Vagina (tissue), 2 donors: ENCODE results near the gene MFN2. TPM values are rescaled to one million over a fixed set of nuclear protein-coding genes. Genes with fewer than 3 reads are reported as not detected.
A peak's percentile ranks its signal among the peaks of the same experiment; 100 is the strongest.

Experiments
- DNase-seq, 2 donors: peaks; one replicate each; pipeline ENCODE4 v3.0.0-alpha.2; 2017; ENCODE audit errors: extremely low spot score in 2 of 2
- H3K27ac ChIP-seq: fragments of 200-600 bp; sonication (generic); one replicate; pipeline ENCODE4 v1.5.1; 2019
- H3K27me3 ChIP-seq: fragments of 200-600 bp; sonication (generic); one replicate; pipeline ENCODE4 v1.5.1; 2019
- H3K36me3 ChIP-seq, 2 donors: fragments of 200-600 bp; sonication (generic); one replicate each; pipeline ENCODE4 v1.5.1; 2017 to 2019
- H3K4me1 ChIP-seq: fragments of 200-600 bp; sonication (generic); one replicate; pipeline ENCODE4 v1.5.1; 2019
- H3K4me3 ChIP-seq, 2 donors: fragments of 200-600 bp; sonication (generic); 1 replicate in 1 of 2; 2 replicates in 1 of 2; pipeline ENCODE4 v1.5.1; 2016 to 2019
- H3K9me3 ChIP-seq: fragments of 200-600 bp; sonication (generic); one replicate; pipeline ENCODE4 v1.5.1; 2019
- CTCF ChIP-seq, 3 experiments: fragments of 450-650 bp in 2 of 3; fragments of 200-600 bp in 1 of 3; sonication (generic) in 1 of 3; IDR thresholded peaks; one replicate each; pipeline ENCODE4 v1.5.1; 2017 to 2019; ENCODE audit warnings: antibody characterized with exemption in 3 of 3, mild to moderate bottlenecking in 2 of 3, moderate library complexity in 2 of 3
- POLR2A ChIP-seq, 2 donors: fragments of 450-650 bp; IDR thresholded peaks; one replicate each; pipeline ENCODE4 v1.6.1; 2017; ENCODE audit warnings: antibody characterized with exemption in 2 of 2, mild to moderate bottlenecking in 2 of 2, moderate library complexity in 2 of 2
- POLR2AphosphoS5 ChIP-seq, 2 donors: sonication (generic); formaldehyde crosslinking; IDR thresholded peaks; one replicate each; pipeline ENCODE4 v1.9.0; 2017; ENCODE audit warnings: antibody characterized with exemption in 2 of 2, mild to moderate bottlenecking in 2 of 2, low read depth in 1 of 2; ENCODE audit not compliant: insufficient read depth in 1 of 2
- intact Hi-C: fragments of 100-400 bp; cut with DNase I; formaldehyde crosslinking; loops from one replicate; pipeline ENCODE4 v1.15.1; 2023
- total RNA-seq: library from RNA; depleted of rRNA; stranded (reverse); fragments of >200 nt; gene quantifications from one replicate; pipeline ENCODE4 v1.2.3, GENCODE V29; 2016

Gene MFN2
- total RNA-seq, 1 donor from 2014 or later, result 61.6 TPM

GRCh38 chr1:12001996-12002493, 21.8 kb downstream of the MFN2 start:
- H3K27ac ChIP-seq, result no peak overlapping the region
- H3K9me3 ChIP-seq, result no peaks in the 10 kb centered on the region
- peak in 1 of 2 donors; percentile 75 for DNase-seq
- intact Hi-C loops, result no loop called here
- no peak overlapping the region for H3K4me3 ChIP-seq
- TF ChIP-seq POLR2A (IDR thresholded peaks at IDR 0.05) (no peak), POLR2AphosphoS5 (IDR thresholded peaks at IDR 0.05; ENCODE audit: insufficient read depth in 1 of 2, low read depth in 1 of 2) (no peak), CTCF (IDR thresholded peaks at IDR 0.05) (no peak)
- no peaks in the 10 kb centered on the region for H3K4me1 ChIP-seq
- peaks cover 0 to 97% of the 10 kb centered on the region in 2 donors for H3K36me3 ChIP-seq
- H3K27me3 ChIP-seq, result no peaks in the 10 kb centered on the region

- intact Hi-C loops, result no loop called here
- no peaks in the 10 kb centered on the region for H3K9me3 ChIP-seq
- H3K36me3 ChIP-seq, result peaks cover 0 to 87% of the 10 kb centered on the region in 2 donors
- H3K27me3 ChIP-seq, result no peaks in the 10 kb centered on the region
- no peak for DNase-seq
- no peak overlapping the region for H3K4me3 ChIP-seq
- H3K4me1 ChIP-seq, result no peaks in the 10 kb centered on the region
- no peak overlapping the region for H3K27ac ChIP-seq
- no peak for TF ChIP-seq POLR2A (IDR thresholded peaks at IDR 0.05)
- TF ChIP-seq POLR2AphosphoS5 (IDR thresholded peaks at IDR 0.05; ENCODE audit: insufficient read depth in 1 of 2, low read depth in 1 of 2), result no peak
- no peak for TF ChIP-seq CTCF (IDR thresholded peaks at IDR 0.05)
These were observed 23.5 kb downstream of the MFN2 start for GRCh38 chr1:12003762-12004161.

GRCh38 chr1:12005488-12006166, 25.4 kb downstream of the MFN2 start:
- TF ChIP-seq CTCF (IDR thresholded peaks at IDR 0.05) (no peak), POLR2AphosphoS5 (IDR thresholded peaks at IDR 0.05; ENCODE audit: insufficient read depth in 1 of 2, low read depth in 1 of 2) (no peak), POLR2A (IDR thresholded peaks at IDR 0.05) (no peak)
- no peak for DNase-seq
- no peak overlapping the region for H3K27ac ChIP-seq
- intact Hi-C loops, result no loop called here
- no peaks in the 10 kb centered on the region for H3K9me3 ChIP-seq
- H3K4me3 ChIP-seq, result no peak overlapping the region
- H3K4me1 ChIP-seq, result no peaks in the 10 kb centered on the region
- peaks cover 0 to 84% of the 10 kb centered on the region in 2 donors for H3K36me3 ChIP-seq
- no peaks in the 10 kb centered on the region for H3K27me3 ChIP-seq

- DNase-seq, result peak in 1 of 2 donors; percentile 65
- Histone ChIP-seq H3K4me1 (no peaks in the 10 kb centered on the region), H3K9me3 (no peaks in the 10 kb centered on the region), H3K27ac (no peak overlapping the region), H3K27me3 (no peaks in the 10 kb centered on the region), H3K4me3 (no peak overlapping the region), H3K36me3 (peaks cover 0 to 84% of the 10 kb centered on the region in 2 donors)
- TF ChIP-seq CTCF (IDR thresholded peaks at IDR 0.05), result no peak
- TF ChIP-seq POLR2A (IDR thresholded peaks at IDR 0.05), result no peak
- no peak for TF ChIP-seq POLR2AphosphoS5 (IDR thresholded peaks at IDR 0.05; ENCODE audit: insufficient read depth in 1 of 2, low read depth in 1 of 2)
- intact Hi-C loops, result no loop called here
These were observed 26.1 kb downstream of the MFN2 start for GRCh38 chr1:12006167-12006921.
